ENCODE data around the gene PTPRR.

DNA sequence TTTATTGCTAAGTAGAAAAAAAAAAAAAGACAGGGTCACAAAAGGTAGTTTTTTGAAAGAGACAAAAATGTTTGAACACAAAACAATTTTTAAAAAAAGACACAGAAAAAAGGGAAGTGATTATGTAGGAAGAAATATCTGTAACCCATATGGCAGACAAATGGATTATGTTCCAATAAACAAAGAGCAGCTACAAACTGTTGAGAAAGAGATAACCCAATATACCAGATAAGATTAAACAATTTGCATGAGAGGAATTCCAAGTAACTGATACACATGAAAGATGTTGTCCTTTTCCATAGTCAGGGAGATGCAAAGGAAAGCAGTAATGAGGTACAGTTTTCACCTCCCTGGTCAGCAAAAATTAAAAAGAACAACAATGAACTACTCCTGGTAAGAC lies 44.9 kb downstream of the PTPRR start:
- TF ChIP-seq CTCF (IDR thresholded peaks at IDR 0.05; ENCODE audit: extremely low read depth in 1 of 2, insufficient read depth in 1 of 2, low read depth in 1 of 2, low read length in 2 of 2) (no peak), POLR2A (IDR thresholded peaks at IDR 0.05; ENCODE audit: low read depth, low read length) (no peak), EZH2 (IDR thresholded peaks at IDR 0.05; ENCODE audit: borderline replicate concordance, low read depth, low read length, severe bottlenecking) (no peak), MYC (IDR thresholded peaks at IDR 0.05; ENCODE audit: low read depth, low read length) (no peak)
